LoVo (cell line): ENCODE measurements around the gene LAMP1.
"Not testable (repeated sequence)": the region's sequence is repeated elsewhere in the genome, so short reads cannot be mapped to it uniquely, and the experiment has no call there.

Source experiments
- DNase-seq: peaks from one replicate; pipeline ENCODE4 v3.0.0-alpha.2; 2016; ENCODE audit warnings: low spot score

LAMP1 gene

GRCh38 chr13:113298043-113298945, 1.3 kb downstream of the LAMP1 start:
- DNase-seq: no peak

GRCh38 chr13:113299951-113300350, 2.9 kb downstream of the LAMP1 start:
- no peak for DNase-seq

- no peak for DNase-seq
These were observed 5.9 kb downstream of the LAMP1 start for GRCh38 chr13:113302986-113303385.

- DNase-seq: no peak
These were observed 7.1 kb downstream of the LAMP1 start for GRCh38 chr13:113304121-113304520.

GRCh38 chr13:113305208-113305607, 8.2 kb downstream of the LAMP1 start:
- DNase-seq: no peak

- DNase-seq: no peak
These were observed 10.5 kb downstream of the LAMP1 start for GRCh38 chr13:113307491-113307890.

GRCh38 chr13:113309473-113309872, 12.4 kb downstream of the LAMP1 start:
- DNase-seq: no peak

GRCh38 chr13:113314112-113314511, 17.1 kb downstream of the LAMP1 start:
- DNase-seq: not testable (repeated sequence)

- DNase-seq: not testable (repeated sequence)
These were observed 17.9 kb downstream of the LAMP1 start for GRCh38 chr13:113314895-113315470.

- no peak for DNase-seq
These were observed 19.0 kb downstream of the LAMP1 start for GRCh38 chr13:113315992-113316391.

GRCh38 chr13:113317031-113317430, 20.0 kb downstream of the LAMP1 start:
- DNase-seq: no peak

- DNase-seq: no peak
These were observed 21.9 kb downstream of the LAMP1 start for GRCh38 chr13:113318956-113319355.

- DNase-seq: no peak
These were observed 22.3 kb downstream of the LAMP1 start for GRCh38 chr13:113319371-113319770.

- DNase-seq: no peak
These were observed 23.3 kb downstream of the LAMP1 start for GRCh38 chr13:113320226-113320875.

GRCh38 chr13:113321546-113321945, 24.5 kb downstream of the LAMP1 start:
- DNase-seq: no peak

GRCh38 chr13:113322043-113322461, 25.0 kb downstream of the LAMP1 start:
- DNase-seq: no peak

- no peak for DNase-seq
These were observed 26.0 kb downstream of the LAMP1 start for GRCh38 chr13:113322890-113323651.

- no peak for DNase-seq
These were observed 26.8 kb downstream of the LAMP1 start for GRCh38 chr13:113323869-113324268.

- no peak for DNase-seq
These were observed 27.4 kb downstream of the LAMP1 start for GRCh38 chr13:113324398-113324797.

- no peak for DNase-seq
These were observed 28.7 kb downstream of the LAMP1 start for GRCh38 chr13:113325779-113326178.

- DNase-seq: no peak
These were observed 30.3 kb downstream of the LAMP1 start for GRCh38 chr13:113327391-113327765.

GRCh38 chr13:113327766-113328471, 30.9 kb downstream of the LAMP1 start:
- DNase-seq: no peak
